SU-DHL-6 (cell line): ENCODE data around the gene PLK1.

Source experiments
- EZH2phosphoT487 ChIP-seq: fragments of 200-600 bp; sonication (generic), shearing (Covaris generic); conservative IDR thresholded peaks from 2 replicates; pipeline ENCODE4 v1.6.1; 2018; ENCODE audit warnings: mild to moderate bottlenecking, antibody characterized with exemption, low read length, moderate library complexity, mixed read lengths
- TF ChIP-seq, protein P1 (sequence below): fragments of 200-600 bp; sonication (generic); IDR thresholded peaks from one replicate; pipeline ENCODE4 v1.5.1; 2017; ENCODE audit warnings: antibody characterized with exemption, mild to moderate bottlenecking, low read length, moderate library complexity; ENCODE audit not compliant: insufficient read depth, poor library complexity, severe bottlenecking

DNA sequence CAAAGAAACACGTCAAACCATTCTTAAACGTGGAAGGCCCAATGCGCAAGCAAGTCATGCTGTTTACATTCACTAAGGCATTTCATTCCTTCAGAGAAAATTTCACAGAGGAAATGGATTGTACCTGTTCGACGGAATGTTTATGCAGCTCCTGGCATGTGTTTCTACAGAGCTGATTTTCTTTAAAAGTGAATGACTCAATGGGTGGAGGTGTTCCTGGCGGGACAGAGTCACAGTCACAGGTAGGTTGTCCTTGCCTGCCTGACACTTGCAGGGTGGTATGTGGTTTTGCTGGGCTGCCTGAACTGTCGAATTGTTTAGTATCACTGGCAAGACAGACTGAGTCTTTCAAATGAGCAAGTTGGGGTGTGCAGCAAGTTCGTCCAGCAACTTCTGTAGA lies 49.2 kb upstream of the PLK1 start:
- TF ChIP-seq, protein P1, sequence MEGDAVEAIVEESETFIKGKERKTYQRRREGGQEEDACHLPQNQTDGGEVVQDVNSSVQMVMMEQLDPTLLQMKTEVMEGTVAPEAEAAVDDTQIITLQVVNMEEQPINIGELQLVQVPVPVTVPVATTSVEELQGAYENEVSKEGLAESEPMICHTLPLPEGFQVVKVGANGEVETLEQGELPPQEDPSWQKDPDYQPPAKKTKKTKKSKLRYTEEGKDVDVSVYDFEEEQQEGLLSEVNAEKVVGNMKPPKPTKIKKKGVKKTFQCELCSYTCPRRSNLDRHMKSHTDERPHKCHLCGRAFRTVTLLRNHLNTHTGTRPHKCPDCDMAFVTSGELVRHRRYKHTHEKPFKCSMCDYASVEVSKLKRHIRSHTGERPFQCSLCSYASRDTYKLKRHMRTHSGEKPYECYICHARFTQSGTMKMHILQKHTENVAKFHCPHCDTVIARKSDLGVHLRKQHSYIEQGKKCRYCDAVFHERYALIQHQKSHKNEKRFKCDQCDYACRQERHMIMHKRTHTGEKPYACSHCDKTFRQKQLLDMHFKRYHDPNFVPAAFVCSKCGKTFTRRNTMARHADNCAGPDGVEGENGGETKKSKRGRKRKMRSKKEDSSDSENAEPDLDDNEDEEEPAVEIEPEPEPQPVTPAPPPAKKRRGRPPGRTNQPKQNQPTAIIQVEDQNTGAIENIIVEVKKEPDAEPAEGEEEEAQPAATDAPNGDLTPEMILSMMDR = no peak
- TF ChIP-seq EZH2phosphoT487 = no peak
